GM12865 (cell line): Measurements from ENCODE around the gene MAP3K13.

Experiments
- DNase-seq: peaks from one replicate; pipeline ENCODE4 v3.0.0; 2010; ENCODE audit warnings: low read depth
- H3K4me3 ChIP-seq: 2 replicates; pipeline ENCODE4 v1.5.1; 2011; ENCODE audit warnings: mild to moderate bottlenecking, low read depth, low read length, control low read depth
- TF ChIP-seq, protein P1 (sequence below): IDR thresholded peaks from 2 replicates; pipeline ENCODE4 v1.5.1; 2011; ENCODE audit warnings: low read length, control low read depth, low read depth, inconsistent platforms; ENCODE audit not compliant: insufficient read depth; ENCODE audit errors: missing control alignments

MAP3K13 gene

DNA sequence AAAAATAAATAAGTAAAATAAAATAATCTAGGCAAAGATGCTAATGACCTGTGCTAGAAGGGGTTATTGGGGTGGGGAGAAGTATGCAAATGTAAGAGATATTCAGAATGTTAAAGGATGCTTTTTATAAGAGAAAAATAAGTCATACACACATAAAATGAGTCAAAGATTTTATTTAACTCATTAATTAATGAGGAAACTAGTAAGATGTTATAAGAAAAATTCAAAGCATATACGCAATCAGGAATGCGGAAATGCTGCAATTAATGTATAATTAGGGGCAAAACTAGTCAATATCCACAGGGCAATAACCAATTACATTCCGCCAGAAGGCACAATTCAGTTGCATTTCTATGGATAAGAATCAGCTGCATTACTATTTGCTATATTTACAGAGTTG lies 30.1 kb downstream of the MAP3K13 start:
- TF ChIP-seq, protein P1, sequence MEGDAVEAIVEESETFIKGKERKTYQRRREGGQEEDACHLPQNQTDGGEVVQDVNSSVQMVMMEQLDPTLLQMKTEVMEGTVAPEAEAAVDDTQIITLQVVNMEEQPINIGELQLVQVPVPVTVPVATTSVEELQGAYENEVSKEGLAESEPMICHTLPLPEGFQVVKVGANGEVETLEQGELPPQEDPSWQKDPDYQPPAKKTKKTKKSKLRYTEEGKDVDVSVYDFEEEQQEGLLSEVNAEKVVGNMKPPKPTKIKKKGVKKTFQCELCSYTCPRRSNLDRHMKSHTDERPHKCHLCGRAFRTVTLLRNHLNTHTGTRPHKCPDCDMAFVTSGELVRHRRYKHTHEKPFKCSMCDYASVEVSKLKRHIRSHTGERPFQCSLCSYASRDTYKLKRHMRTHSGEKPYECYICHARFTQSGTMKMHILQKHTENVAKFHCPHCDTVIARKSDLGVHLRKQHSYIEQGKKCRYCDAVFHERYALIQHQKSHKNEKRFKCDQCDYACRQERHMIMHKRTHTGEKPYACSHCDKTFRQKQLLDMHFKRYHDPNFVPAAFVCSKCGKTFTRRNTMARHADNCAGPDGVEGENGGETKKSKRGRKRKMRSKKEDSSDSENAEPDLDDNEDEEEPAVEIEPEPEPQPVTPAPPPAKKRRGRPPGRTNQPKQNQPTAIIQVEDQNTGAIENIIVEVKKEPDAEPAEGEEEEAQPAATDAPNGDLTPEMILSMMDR: no peak
- H3K4me3 ChIP-seq: no peak overlapping the region
- DNase-seq: no peak

DNA sequence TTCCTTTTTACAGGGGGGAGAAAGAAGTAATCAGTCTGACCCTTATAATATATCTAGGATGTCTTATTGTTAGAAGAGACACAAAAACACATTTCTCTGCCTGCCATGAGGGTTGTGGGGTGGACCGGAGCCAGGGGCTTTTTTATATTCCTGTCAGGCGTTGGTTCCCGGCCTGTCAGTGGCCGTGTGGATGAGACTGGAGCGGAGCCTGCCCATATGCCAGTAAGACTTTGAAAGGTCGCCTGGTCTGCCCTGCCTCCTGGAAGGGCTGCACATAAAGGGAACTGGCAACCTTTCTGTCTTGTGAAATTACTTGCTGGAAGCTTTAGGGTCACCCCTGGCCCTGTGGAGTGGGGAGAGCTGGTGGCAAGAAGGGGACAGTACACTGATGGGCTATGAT lies 34.7 kb downstream of the MAP3K13 start:
- DNase-seq: no peak
- TF ChIP-seq, protein P1: no peak
- H3K4me3 ChIP-seq: no peak overlapping the region

DNA sequence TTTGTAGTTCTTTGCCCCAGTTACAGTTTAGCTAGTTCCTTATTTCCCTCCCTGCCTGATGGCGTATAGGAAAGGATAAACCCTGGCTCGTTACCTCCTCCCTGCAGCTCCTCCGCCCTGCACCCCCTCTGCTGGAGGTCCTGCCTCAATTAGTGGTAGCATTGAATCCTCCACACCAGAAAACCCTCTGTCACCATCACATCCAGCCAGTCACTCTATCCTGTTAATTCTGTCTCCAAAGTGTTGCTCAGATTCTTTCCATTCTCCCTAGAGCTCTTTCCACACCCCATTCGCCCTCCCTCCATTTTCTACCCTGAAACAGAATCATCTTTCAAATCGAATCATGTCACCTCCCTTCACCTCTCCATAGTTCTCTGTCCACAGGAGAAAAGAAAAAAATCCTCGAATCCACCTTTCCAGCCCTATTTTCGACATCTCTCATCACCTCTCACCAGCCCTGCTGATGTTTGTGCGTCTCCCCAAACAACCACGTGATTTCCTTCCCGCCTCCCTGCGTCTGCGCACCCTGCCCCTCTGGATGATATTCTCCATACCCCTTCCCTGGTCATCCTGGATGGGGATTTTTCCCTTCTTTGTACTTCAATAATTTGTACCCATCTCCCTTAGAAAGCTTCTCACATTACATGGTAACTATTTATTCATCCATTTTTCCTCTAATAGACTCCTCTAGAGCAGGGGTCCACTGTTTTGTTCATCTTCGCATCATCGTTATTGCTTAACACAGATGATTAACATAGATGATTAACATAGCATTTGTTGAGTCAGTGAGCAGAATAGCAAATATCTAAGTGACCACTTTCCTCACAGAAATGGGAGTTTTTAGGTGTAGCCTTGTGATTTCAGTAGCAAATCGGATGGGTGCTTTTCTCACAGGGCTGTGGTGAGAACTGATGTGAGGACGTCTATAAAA lies 37.1 kb downstream of the MAP3K13 start:
- no peak overlapping the region for H3K4me3 ChIP-seq
- TF ChIP-seq, protein P1: no peak
- no peak for DNase-seq

DNA sequence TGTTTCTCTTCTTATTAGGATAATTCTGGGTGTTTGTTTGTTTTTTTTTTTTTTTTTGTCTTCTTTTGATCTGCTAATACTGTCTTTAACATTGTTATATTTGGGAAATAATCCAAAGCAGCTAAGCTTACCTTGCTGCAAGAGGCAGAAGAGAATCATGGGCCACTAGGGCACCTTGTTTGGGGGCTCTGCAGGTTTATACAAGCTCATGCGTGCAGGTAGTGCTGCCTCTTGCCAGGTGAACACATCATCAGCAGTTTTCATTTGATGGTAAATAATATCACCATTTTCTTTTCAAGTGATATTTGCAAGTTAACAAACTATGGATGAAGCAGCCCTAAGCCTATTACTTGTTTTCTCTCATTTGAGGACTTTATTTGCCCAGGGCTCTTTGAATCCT lies 37.9 kb downstream of the MAP3K13 start:
- H3K4me3 ChIP-seq: no peak overlapping the region
- DNase-seq: no peak
- TF ChIP-seq, protein P1: no peak

DNA sequence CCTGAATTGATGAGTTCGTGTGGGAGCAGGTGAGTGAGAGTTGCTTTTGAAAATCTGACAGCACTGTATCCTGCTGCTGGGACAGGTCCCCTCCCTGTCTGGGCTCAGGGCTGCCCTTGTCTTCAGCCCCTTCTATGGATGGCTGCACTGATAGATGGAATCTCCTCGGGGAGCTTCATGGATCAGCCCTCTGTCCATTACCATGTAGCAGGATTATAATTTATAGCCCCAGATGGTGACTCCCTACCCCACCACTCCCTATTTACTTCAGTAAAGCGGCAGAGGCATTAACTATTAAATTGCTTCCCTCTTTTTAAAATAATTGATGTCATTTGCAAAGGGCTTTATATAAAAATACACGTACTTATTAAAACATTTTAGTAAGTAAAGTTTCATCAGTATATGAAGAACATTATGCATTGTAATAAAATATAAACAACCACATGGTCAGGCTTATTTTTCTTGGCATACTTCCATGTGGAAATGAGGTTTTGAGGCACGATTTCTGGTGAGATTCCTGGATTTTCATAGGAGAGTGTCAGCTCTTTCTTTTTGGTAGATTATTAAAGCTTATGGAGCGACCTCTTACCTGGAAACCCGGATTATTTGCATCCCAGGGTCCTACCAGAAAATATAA lies 38.5 kb downstream of the MAP3K13 start:
- DNase-seq: no peak
- H3K4me3 ChIP-seq: no peak overlapping the region
- TF ChIP-seq, protein P1: no peak

DNA sequence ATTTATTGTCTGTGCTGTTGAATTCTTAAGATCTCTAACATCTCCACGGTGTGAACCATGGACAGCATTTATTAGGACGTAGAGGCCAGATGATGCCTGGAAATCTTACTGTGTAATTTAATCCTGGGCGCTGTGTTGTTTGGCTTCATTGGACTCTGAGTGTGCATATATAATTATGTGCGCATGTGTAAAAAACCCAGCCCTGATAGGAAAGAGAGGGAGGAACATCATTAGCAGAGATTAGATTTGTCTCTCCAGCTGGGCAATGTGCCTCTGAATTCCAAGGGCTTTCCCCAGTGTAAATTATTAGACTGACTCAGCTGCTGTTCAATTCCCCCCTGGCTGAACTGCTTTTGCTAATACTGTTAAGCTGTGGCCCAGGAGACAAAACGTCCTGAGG lies 39.6 kb downstream of the MAP3K13 start:
- TF ChIP-seq, protein P1: no peak
- DNase-seq: no peak
- H3K4me3 ChIP-seq: no peak overlapping the region
